Measurements from ENCODE around the gene PKDCC. TPM values are rescaled to one million over a fixed set of nuclear protein-coding genes. Genes with fewer than 3 reads are reported as not detected.

The PKDCC gene
- total RNA-seq, 4 donors from 2014 or later = 34.1 to 244 (median 109) TPM

DNA sequence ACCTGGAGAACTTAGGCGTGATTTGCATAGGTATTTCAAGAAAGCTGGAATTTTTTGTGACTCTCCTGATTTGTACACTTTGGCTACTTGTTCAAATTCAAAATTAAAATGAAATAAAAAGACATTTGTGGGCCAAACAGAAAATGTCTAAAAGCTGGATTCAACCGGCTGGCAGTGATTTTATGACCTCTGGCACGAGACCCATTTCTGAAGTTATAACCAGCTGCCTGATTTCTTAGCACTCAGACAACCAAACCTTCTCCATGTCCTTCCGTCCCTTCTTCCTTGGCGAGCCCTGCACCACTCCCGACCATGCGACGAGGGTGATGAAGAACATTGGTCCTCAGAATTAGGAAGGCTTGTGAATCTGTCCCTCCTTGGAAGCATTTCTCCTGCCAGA, 19.7 kb downstream of the PKDCC start:
- no peak for TF ChIP-seq POLR2A (IDR thresholded peaks at IDR 0.05)
- TF ChIP-seq, protein P1, sequence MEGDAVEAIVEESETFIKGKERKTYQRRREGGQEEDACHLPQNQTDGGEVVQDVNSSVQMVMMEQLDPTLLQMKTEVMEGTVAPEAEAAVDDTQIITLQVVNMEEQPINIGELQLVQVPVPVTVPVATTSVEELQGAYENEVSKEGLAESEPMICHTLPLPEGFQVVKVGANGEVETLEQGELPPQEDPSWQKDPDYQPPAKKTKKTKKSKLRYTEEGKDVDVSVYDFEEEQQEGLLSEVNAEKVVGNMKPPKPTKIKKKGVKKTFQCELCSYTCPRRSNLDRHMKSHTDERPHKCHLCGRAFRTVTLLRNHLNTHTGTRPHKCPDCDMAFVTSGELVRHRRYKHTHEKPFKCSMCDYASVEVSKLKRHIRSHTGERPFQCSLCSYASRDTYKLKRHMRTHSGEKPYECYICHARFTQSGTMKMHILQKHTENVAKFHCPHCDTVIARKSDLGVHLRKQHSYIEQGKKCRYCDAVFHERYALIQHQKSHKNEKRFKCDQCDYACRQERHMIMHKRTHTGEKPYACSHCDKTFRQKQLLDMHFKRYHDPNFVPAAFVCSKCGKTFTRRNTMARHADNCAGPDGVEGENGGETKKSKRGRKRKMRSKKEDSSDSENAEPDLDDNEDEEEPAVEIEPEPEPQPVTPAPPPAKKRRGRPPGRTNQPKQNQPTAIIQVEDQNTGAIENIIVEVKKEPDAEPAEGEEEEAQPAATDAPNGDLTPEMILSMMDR (IDR thresholded peaks at IDR 0.05) = no peak
- no peak overlapping the region for H3K4me3 ChIP-seq
- H3K4me1 ChIP-seq = no peaks in the 10 kb centered on the region
- no peaks in the 10 kb centered on the region for H3K9me3 ChIP-seq
- H3K27me3 ChIP-seq = no peaks in the 10 kb centered on the region
- intact Hi-C loops (cut with DNase I; ENCODE audit: low total_unique reads) = no loop called here
- H3K27ac ChIP-seq = no peak overlapping the region
- DNase-seq = no peak
- no peaks in the 10 kb centered on the region for H3K36me3 ChIP-seq

- intact Hi-C loops (cut with DNase I; ENCODE audit: low total_unique reads) = no loop called here
- H3K4me1 ChIP-seq = no peaks in the 10 kb centered on the region
- no peaks in the 10 kb centered on the region for H3K27me3 ChIP-seq
- H3K4me3 ChIP-seq = no peak overlapping the region
- no peak for DNase-seq
- H3K36me3 ChIP-seq = no peaks in the 10 kb centered on the region
- no peak overlapping the region for H3K27ac ChIP-seq
- no peaks in the 10 kb centered on the region for H3K9me3 ChIP-seq
- TF ChIP-seq, protein P1 (IDR thresholded peaks at IDR 0.05) = no peak
- no peak for TF ChIP-seq POLR2A (IDR thresholded peaks at IDR 0.05)
Measured at GRCh38 chr2:42068571-42069178, 20.9 kb downstream of the PKDCC start.

GRCh38 chr2:42069568-42069967, 21.7 kb downstream of the PKDCC start:
- intact Hi-C loops (cut with DNase I; ENCODE audit: low total_unique reads) = no loop called here
- Histone ChIP-seq H3K36me3 (no peaks in the 10 kb centered on the region), H3K27me3 (no peaks in the 10 kb centered on the region), H3K9me3 (no peaks in the 10 kb centered on the region), H3K4me3 (no peak overlapping the region), H3K27ac (no peak overlapping the region), H3K4me1 (no peaks in the 10 kb centered on the region)
- TF ChIP-seq, protein P1 (IDR thresholded peaks at IDR 0.05) = no peak
- no peak for DNase-seq

DNA sequence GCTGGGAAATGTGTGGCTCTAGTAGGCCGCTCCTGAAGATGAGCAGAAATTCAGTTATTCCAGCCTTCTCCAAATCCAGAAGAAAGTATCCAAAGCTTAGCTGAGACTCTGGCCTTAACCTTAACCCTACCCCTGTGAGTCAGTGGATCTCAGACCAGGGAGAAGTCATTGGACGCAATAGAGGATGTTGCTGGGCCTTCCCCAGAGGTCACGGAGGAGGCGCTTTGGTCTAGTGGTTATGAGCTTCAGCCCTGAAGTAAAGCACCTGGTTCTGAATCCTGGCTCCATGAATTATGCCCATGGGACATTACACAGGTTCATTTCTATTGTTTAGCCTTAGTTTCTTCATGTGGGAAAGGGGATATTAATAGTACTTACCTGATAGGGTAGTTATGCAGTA, 24.0 kb downstream of the PKDCC start:
- Histone ChIP-seq H3K4me3 (no peak overlapping the region), H3K27ac (no peak overlapping the region), H3K27me3 (no peaks in the 10 kb centered on the region), H3K9me3 (no peaks in the 10 kb centered on the region), H3K4me1 (no peaks in the 10 kb centered on the region), H3K36me3 (no peaks in the 10 kb centered on the region)
- DNase-seq = no peak
- no peak for TF ChIP-seq POLR2A (IDR thresholded peaks at IDR 0.05)
- TF ChIP-seq, protein P1 (IDR thresholded peaks at IDR 0.05) = no peak
- intact Hi-C loops (cut with DNase I; ENCODE audit: low total_unique reads) = no loop called here

- TF ChIP-seq, protein P1 (IDR thresholded peaks at IDR 0.05) = no peak
- TF ChIP-seq POLR2A (IDR thresholded peaks at IDR 0.05) = no peak
- H3K4me3 ChIP-seq = no peak overlapping the region
- no peak for DNase-seq
- H3K36me3 ChIP-seq = no peaks in the 10 kb centered on the region
- no peaks in the 10 kb centered on the region for H3K4me1 ChIP-seq
- no peaks in the 10 kb centered on the region for H3K27me3 ChIP-seq
- intact Hi-C loops (cut with DNase I; ENCODE audit: low total_unique reads) = no loop called here
- H3K9me3 ChIP-seq = no peaks in the 10 kb centered on the region
- no peak overlapping the region for H3K27ac ChIP-seq
Measured at GRCh38 chr2:42072349-42073118, 24.7 kb downstream of the PKDCC start.
